Glutamatergic neuron (in vitro differentiated cells): ENCODE data around the gene CGB2. TPM values are rescaled to one million over a fixed set of nuclear protein-coding genes. Genes with fewer than 3 reads are reported as not detected.
A peak's percentile ranks its signal among the peaks of the same experiment; 100 is the strongest.

Source experiments
- DNase-seq: peaks from one replicate; pipeline ENCODE4 v3.0.0; 2022
- H3K27ac Mint-ChIP-seq: one replicate; pipeline ENCODE4 v1.8.0; 2020; ENCODE audit warnings: mild to moderate bottlenecking, mixed read lengths, inconsistent platforms; ENCODE audit not compliant: unreplicated experiment
- H3K27me3 Mint-ChIP-seq: one replicate; pipeline ENCODE4 v1.8.0; 2020; ENCODE audit warnings: mild to moderate bottlenecking, moderate library complexity, mixed read lengths, inconsistent platforms; ENCODE audit not compliant: unreplicated experiment
- H3K36me3 Mint-ChIP-seq: one replicate; pipeline ENCODE4 v1.8.0; 2020; ENCODE audit warnings: mild to moderate bottlenecking, mixed read lengths, inconsistent platforms; ENCODE audit not compliant: unreplicated experiment
- H3K4me1 Mint-ChIP-seq: one replicate; pipeline ENCODE4 v1.8.0; 2020; ENCODE audit warnings: mild to moderate bottlenecking, low read depth, mixed read lengths, inconsistent platforms; ENCODE audit not compliant: unreplicated experiment
- H3K4me3 Mint-ChIP-seq: one replicate; pipeline ENCODE4 v1.8.0; 2020; ENCODE audit warnings: mild to moderate bottlenecking, mixed read lengths, inconsistent platforms; ENCODE audit not compliant: unreplicated experiment
- H3K9me3 Mint-ChIP-seq: one replicate; pipeline ENCODE4 v1.8.0; 2020; ENCODE audit warnings: mild to moderate bottlenecking, moderate library complexity, mixed read lengths, inconsistent platforms; ENCODE audit not compliant: unreplicated experiment
- total RNA-seq: library from RNA; stranded (reverse); fragmentation: NEBNext Ultra II Directional; extraction: Animal tissue kit (Norgen Biotek cat#: 25700); gene quantifications from one replicate; pipeline ENCODE4 v1.2.1, GENCODE V29; 2021; ENCODE audit not compliant: unreplicated experiment
- TF ChIP-seq, protein P1 (sequence below): fragments of 200-600 bp; sonication (generic); IDR thresholded peaks from one replicate; pipeline ENCODE4 v1.5.0; 2021; ENCODE audit not compliant: partially characterized antibody, unreplicated experiment

The CGB2 gene
- total RNA-seq, 1 donor from 2014 or later: not detected

- TF ChIP-seq, protein P1, sequence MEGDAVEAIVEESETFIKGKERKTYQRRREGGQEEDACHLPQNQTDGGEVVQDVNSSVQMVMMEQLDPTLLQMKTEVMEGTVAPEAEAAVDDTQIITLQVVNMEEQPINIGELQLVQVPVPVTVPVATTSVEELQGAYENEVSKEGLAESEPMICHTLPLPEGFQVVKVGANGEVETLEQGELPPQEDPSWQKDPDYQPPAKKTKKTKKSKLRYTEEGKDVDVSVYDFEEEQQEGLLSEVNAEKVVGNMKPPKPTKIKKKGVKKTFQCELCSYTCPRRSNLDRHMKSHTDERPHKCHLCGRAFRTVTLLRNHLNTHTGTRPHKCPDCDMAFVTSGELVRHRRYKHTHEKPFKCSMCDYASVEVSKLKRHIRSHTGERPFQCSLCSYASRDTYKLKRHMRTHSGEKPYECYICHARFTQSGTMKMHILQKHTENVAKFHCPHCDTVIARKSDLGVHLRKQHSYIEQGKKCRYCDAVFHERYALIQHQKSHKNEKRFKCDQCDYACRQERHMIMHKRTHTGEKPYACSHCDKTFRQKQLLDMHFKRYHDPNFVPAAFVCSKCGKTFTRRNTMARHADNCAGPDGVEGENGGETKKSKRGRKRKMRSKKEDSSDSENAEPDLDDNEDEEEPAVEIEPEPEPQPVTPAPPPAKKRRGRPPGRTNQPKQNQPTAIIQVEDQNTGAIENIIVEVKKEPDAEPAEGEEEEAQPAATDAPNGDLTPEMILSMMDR: no peak
- H3K27me3 Mint-ChIP-seq: no peaks in the 10 kb centered on the region
- H3K27ac Mint-ChIP-seq: peak overlapping the region; percentile 93
- no peaks in the 10 kb centered on the region for H3K36me3 Mint-ChIP-seq
- no peak for DNase-seq
- peak overlapping the region; percentile 100 for H3K4me3 Mint-ChIP-seq
- peaks cover 14% of the 10 kb centered on the region for H3K9me3 Mint-ChIP-seq
- H3K4me1 Mint-ChIP-seq: peaks cover 21% of the 10 kb centered on the region
Measured at GRCh38 chr19:48991873-48992580, 39.7 kb upstream of the CGB2 start.

GRCh38 chr19:48992581-48993174 lies 39.0 kb upstream of the CGB2 start:
- H3K4me3 Mint-ChIP-seq: peak overlapping the region; percentile 100
- peaks cover 23% of the 10 kb centered on the region for H3K4me1 Mint-ChIP-seq
- H3K9me3 Mint-ChIP-seq: peaks cover 11% of the 10 kb centered on the region
- DNase-seq: no peak
- no peaks in the 10 kb centered on the region for H3K36me3 Mint-ChIP-seq
- H3K27me3 Mint-ChIP-seq: no peaks in the 10 kb centered on the region
- TF ChIP-seq, protein P1: no peak
- peak overlapping the region; percentile 93 for H3K27ac Mint-ChIP-seq

GRCh38 chr19:48993175-48994034 lies 38.3 kb upstream of the CGB2 start, which contains the start of the genes GYS1 and RUVBL2:
GYS1 (minus strand) TSS chr19:48993309; CDS start chr19:48993112, 197 bp downstream.
RUVBL2 (plus strand) TSS chr19:48993887; CDS start chr19:48993912, 25 bp downstream.
- Mint-ChIP-seq H3K27ac (peak within 1 kb of the TSS; percentile 93), H3K4me1 (peaks cover 24% of the 10 kb centered on the region), H3K36me3 (no peaks in the 10 kb centered on the region), H3K27me3 (no peaks in the 10 kb centered on the region), H3K9me3 (peaks cover 8% of the 10 kb centered on the region), H3K4me3 (peak within 1 kb of the TSS; percentile 100)
- TF ChIP-seq, protein P1: peak; percentile 98
- peak; percentile 100 for DNase-seq

- H3K4me1 Mint-ChIP-seq: peaks cover 24% of the 10 kb centered on the region
- TF ChIP-seq, protein P1: no peak
- H3K9me3 Mint-ChIP-seq: peaks cover 8% of the 10 kb centered on the region
- no peak for DNase-seq
- H3K4me3 Mint-ChIP-seq: peak overlapping the region; percentile 100
- H3K27me3 Mint-ChIP-seq: no peaks in the 10 kb centered on the region
- H3K27ac Mint-ChIP-seq: peak overlapping the region; percentile 92
- no peaks in the 10 kb centered on the region for H3K36me3 Mint-ChIP-seq
Measured at GRCh38 chr19:48994035-48994386, 37.7 kb upstream of the CGB2 start.
